ENCODE results near the gene GRPEL1. TPM values are rescaled to one million over a fixed set of nuclear protein-coding genes. Genes with fewer than 3 reads are reported as not detected.

Gene GRPEL1
- total RNA-seq, 1 experiment from 2014 or later, result 52.9 TPM

- DNase-seq (ENCODE audit: low spot score), result no peak
These were observed 22.3 kb downstream of the GRPEL1 start for GRCh38 chr4:7045553-7045952.

- peak; percentile 5 for DNase-seq (ENCODE audit: low spot score)
These were observed 23.5 kb downstream of the GRPEL1 start for GRCh38 chr4:7044137-7044930.

GRCh38 chr4:7043284-7044136 is 24.4 kb downstream of the GRPEL1 start, which contains the start of gene TADA2B:
Gene TADA2B, plus strand, starts transcription at chr4:7043372. Its CDS starts 208 bp downstream, at chr4:7043580.
- peak; percentile 45 for DNase-seq (ENCODE audit: low spot score)

DNA sequence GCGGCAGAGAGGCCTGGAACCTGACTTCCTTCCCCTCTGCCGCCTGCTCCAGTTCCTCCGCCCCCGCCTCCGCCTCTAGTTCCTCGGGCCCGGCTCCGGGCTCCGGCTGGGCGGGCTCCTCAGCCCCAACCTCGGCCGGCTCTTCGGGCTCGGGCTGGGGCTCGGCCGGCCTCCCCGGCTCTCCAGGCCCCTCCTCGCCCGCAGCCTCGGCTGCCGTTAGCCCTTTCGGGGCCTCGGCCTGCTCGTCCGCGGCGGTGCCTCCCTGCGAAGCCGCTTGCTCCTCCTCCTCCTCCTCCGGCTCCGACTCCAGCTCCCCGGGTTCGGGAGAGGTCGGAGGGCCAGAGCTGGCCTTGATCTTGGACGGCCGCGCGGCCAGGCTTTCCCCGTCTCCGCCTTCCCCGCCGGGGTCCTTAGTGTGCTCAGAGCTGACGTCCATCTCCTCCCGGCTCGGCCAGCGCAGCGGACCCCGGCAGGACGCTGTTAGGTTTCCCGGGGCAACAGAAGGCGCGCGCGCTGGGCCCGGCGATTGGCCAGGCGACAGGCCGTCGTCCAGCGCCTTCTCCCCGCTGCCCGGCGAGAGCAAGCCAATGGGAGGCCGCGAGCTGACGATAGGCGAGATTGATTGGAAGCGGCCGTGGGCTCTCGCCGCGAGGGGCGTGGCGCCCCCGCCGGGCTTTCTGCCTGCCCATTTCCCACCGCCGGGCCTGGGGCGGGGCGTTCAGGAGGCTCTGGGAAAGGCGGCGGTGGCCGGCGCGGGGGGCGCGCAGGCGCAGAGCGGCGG is 25.2 kb downstream of the GRPEL1 start:
- peak; percentile 98 for DNase-seq (ENCODE audit: low spot score)

GRCh38 chr4:7041801-7042502 is 25.9 kb downstream of the GRPEL1 start:
- DNase-seq (ENCODE audit: low spot score), result peak; percentile 54

DNA sequence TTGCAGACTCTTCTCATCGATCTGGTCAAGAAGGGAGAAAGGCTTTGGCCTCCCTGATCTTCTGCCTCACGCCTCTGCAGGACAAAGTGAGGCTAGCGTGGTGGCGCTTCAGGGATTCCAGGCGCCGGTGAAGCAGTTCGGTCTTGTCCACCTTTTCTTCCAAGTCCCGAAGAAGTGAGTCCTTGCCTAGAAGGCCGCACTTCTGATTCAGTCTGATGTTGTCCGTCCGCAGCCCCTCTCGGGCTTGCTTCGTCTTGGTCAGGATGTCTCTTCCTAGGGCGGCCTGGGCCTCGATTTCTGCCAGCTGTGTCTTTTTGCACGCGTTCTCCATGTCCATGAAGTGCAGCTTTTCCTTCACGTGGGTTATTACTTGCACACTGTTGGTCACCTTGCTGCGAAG is 26.6 kb downstream of the GRPEL1 start:
- no peak for DNase-seq (ENCODE audit: low spot score)

- DNase-seq (ENCODE audit: low spot score), result no peak
These were observed 27.1 kb downstream of the GRPEL1 start for GRCh38 chr4:7040765-7041164.

DNA sequence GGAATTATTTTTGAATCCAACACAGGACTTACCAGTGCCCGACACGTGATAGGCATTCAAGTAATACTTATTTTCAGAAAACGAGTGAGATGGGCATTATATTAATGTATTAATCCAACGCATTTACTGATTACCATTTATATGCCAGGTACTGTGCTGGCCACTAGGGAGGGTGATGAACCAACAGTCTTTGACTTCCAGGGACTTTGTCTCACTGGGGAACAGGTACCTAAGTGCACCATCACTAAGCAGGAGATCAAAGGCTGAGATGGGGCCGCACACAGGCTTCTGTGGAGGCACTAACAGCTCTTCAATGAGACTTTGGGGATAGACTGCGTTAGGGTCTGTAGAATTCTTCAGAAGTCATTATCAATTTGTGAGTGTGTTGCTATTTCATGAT is 30.4 kb downstream of the GRPEL1 start:
- peak; percentile 40 for DNase-seq (ENCODE audit: low spot score)

DNA sequence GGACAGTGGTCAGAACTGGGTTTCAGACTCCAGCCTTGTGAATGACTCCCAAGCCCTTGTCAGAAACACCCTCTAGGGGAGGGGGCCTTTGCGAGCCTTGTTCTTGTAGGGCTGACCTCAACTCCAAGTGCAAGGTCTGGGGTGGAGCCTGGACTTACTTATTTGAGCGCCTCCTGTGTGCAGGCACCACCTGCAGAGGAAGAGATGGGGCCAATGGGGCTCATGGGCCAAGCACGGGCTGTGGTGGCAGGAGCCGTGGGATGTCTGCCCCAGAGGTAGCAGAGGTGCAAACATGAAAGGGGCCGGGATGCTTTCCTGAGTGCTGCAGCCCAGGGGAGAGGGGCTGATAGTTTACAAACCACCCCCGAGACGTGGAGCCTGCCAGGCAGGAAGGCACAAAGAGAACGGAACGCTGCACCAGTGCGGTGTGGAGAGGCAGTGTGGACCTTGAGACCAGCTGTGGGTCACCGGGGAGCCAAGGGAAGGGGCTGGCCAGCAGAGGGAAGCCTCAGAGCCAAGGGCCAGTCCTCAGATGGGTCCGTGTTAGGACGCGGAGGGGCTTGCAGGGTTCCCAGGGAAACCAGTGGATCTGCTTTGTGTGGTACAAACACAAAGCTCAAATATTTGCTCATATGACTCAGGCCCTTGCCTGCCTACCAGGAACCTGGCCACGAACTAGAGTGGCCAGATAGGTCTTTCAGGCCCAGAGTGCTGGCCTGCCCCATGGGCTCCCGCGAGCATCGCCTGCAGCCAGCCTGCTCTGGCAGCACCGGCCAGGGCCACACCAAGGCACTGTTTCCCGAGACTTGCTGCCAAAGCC is 33.4 kb downstream of the GRPEL1 start:
- DNase-seq (ENCODE audit: low spot score), result peak; percentile 73

DNA sequence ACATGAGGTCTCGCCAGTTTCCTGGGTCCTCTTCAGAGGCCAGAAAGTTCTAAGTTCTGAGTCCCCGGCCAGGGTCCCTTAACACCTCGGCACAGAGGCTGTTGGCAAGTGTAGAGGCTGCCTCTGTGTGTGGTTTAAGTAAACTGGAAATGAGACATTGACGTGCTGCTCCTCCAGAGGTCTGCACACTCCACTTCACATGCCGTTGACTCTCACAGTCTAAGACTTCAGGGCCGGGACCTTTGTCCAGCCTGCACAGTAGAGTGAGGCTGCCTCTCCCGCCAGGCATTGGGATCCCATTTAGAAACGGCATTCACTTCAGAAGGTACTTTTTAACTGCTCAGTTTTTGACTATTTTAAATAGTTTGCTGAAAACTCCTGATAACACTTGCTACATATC is 35.3 kb downstream of the GRPEL1 start:
- DNase-seq (ENCODE audit: low spot score), result no peak

- no peak for DNase-seq (ENCODE audit: low spot score)
These were observed 36.1 kb downstream of the GRPEL1 start for GRCh38 chr4:7031558-7032449.

GRCh38 chr4:7030856-7031255 is 37.0 kb downstream of the GRPEL1 start:
- no peak for DNase-seq (ENCODE audit: low spot score)

DNA sequence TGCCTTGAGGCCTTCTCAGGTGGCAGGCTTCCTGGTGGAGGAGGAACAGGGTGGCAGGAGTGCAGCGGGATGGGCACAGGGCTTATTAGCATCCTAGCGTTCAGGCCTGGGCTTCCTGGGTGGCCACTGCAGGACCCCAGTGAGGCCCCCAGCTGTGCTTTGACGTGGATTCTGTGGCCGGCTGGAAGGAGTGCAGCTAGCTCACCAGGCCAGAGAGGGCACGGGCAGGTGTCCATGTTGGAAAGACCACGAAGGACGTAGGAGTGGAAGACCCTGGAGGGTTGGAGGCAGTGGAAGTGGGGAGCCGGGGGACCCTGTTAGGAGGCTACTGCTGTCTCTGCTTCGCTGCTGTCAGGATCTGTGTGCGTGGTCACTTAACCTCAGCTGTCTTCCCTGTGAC is 37.9 kb downstream of the GRPEL1 start:
- no peak for DNase-seq (ENCODE audit: low spot score)

- DNase-seq (ENCODE audit: low spot score), result no peak
These were observed 38.7 kb downstream of the GRPEL1 start for GRCh38 chr4:7029212-7029611.

DNA sequence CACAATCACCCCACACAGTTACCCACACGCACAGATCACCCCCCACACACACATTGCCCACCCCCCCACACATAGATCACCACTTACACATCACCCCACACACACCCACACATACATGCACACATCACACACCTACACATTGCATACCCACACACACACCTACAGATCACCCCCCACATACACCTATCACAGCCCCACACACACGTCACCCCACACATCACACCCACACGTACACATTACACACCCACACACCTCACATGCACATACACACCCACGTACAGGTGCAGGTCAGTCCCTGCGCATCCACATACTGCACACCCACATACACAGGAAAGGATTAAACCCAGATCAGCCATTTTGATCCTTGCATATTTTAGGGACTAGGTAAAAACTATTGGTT is 40.0 kb downstream of the GRPEL1 start:
- DNase-seq (ENCODE audit: low spot score), result no peak

DNA sequence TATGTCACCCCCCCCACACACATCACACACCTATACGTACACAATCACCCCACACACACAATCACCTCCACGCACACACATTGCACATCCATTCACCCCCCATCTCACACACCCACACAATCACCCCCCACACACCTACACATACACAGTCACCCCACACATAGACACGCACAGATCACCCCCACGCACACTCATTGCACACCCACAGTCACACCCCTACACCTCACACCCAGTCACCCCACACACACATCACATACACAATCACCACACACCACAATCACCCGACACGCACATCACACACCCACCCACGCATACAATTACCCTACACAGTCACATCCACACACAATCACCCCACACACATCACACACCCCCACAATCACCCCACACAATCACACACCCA is 40.6 kb downstream of the GRPEL1 start:
- no peak for DNase-seq (ENCODE audit: low spot score)

GRCh38 chr4:7026107-7026506 is 41.8 kb downstream of the GRPEL1 start:
- DNase-seq (ENCODE audit: low spot score), result no peak

DNA sequence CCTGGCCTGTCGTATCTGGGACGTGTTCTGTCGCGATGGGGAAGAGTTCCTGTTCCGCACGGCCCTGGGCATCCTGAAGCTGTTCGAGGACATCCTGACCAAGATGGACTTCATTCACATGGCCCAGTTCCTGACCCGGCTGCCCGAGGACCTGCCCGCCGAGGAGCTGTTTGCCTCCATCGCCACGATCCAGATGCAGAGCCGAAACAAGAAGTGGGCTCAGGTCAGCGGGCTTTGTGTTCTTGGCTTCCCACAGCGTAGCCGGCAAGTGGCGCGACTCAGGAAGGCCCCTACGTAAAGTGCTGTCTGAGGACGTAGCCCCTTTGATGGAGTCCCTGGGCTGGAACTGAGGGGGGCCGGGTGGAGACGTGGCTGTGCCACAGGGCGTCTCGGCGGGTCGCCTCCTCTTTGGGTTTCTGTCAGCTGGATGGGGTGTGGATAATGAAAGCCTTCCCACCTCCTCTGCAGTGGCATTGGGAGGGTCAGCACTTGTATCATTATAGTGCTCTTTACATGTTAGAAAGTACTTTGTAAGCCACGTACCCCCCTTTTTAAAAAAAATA is 42.7 kb downstream of the GRPEL1 start:
- DNase-seq (ENCODE audit: low spot score), result no peak

DNA sequence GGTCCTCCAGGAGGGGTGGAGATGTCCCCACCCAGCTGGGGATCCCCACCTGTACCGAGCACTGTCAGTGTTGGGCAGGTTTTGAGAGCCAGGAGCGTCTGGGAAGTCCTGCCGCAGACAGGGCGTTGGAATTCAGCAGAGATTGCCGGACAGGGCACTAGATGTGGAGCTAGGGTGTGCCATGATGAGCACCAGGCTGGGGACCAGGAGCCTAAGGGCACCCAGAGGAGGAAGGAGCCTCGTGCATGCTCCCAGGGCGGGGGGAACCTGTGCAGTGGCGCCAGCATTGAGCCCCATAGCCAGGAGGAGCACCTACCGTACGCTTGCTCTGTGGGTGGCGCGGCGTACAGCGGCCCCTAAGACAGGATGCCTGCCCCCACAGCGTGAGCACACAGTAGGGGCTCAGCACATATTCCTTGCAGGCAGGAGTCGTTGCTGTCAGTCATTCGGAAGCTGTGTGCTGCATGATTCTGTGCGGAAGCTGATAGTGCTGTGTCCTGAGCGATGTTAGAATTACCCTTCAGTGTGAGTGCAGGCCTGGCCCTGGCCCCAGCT is 43.5 kb downstream of the GRPEL1 start:
- no peak for DNase-seq (ENCODE audit: low spot score)

Data from HT-29 (cell line).